ENCODE data around the gene PITPNC1.
A peak's percentile ranks its signal among the peaks of the same experiment; 100 is the strongest.
"Not testable (repeated sequence)": the region's sequence is repeated elsewhere in the genome, so short reads cannot be mapped to it uniquely, and the experiment has no call there.

PITPNC1 gene

GRCh38 chr17:67470163-67470562 is 93.1 kb downstream of the PITPNC1 start:
- no peak for TF ChIP-seq CTCF (IDR thresholded peaks at IDR 0.05; ENCODE audit: insufficient read depth, low read depth, low read length, missing control alignments)
- DNase-seq (ENCODE audit: low read depth): no peak
- H3K4me3 ChIP-seq (ENCODE audit: low read length): no peak overlapping the region

GRCh38 chr17:67471118-67471517 is 94.0 kb downstream of the PITPNC1 start:
- H3K4me3 ChIP-seq (ENCODE audit: low read length): no peak overlapping the region
- no peak for DNase-seq (ENCODE audit: low read depth)
- no peak for TF ChIP-seq CTCF (IDR thresholded peaks at IDR 0.05; ENCODE audit: insufficient read depth, low read depth, low read length, missing control alignments)

DNA sequence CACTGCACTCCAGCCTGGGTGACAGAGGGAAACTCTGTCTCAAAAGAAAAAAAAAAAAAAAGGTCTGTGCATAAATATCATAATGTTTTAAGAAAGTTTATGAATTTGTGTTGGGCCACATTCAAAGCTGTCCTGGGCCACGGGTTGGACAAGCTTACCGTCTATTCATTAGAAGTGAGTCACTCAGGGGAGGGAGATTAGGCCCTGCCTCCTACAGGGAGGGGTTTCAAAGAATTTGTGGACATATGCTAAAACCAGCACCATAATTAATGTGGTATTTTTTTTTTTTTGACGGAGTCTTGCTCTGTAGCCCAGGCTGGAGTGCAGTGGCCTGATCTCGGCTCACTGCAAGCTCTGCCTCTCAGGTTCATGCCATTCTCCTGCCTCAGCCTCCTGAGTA is 95.5 kb downstream of the PITPNC1 start:
- peak; percentile 33 for DNase-seq (ENCODE audit: low read depth)

DNA sequence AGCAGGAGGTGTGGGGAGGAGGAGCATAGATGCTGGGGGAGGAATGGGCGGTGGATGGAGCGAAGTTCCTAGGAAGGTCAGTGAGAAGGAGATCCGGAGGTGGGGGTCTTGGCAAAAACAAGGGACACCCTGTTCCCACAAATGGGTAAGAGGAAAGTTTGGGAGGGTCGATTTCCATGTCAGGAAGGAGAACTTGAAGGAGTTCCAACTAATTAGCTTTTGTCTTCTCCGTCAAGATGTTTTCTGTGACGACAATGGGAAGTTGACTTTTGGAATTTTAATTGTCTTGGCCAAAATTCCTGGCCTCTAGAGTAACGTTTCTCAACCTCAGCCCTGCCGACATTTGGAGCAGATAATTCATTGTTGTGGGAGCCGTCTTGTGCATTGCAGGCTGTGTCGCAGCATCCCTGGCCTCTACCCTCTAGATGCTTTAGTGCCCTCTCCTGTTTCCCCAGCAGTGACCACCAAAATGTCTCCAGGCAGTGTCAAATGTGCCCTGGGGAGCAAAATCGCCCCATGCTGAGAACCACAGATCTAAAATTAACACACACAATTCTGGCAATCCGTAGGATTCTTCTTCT is 97.1 kb downstream of the PITPNC1 start:
- TF ChIP-seq CTCF (IDR thresholded peaks at IDR 0.05; ENCODE audit: insufficient read depth, low read depth, low read length, missing control alignments): no peak
- no peak overlapping the region for H3K4me3 ChIP-seq (ENCODE audit: low read length)
- no peak for DNase-seq (ENCODE audit: low read depth)

More for the DNA sequence above, 95.5 kb downstream of the PITPNC1 start:
- not testable (repeated sequence) for H3K4me3 ChIP-seq (ENCODE audit: low read length)

GRCh38 chr17:67475161-67475937 is 98.3 kb downstream of the PITPNC1 start:
- no peak overlapping the region for H3K4me3 ChIP-seq (ENCODE audit: low read length)
- peak; percentile 79 for DNase-seq (ENCODE audit: low read depth)

GRCh38 chr17:67476787-67477335 is 99.8 kb downstream of the PITPNC1 start:
- TF ChIP-seq CTCF (IDR thresholded peaks at IDR 0.05; ENCODE audit: insufficient read depth, low read depth, low read length, missing control alignments): no peak
- no peak for DNase-seq (ENCODE audit: low read depth)
- H3K4me3 ChIP-seq (ENCODE audit: low read length): no peak overlapping the region

More at GRCh38 chr17:67475161-67475937, 98.3 kb downstream of the PITPNC1 start:
- peak; percentile 100 for TF ChIP-seq CTCF (IDR thresholded peaks at IDR 0.05; ENCODE audit: insufficient read depth, low read depth, low read length, missing control alignments)

GRCh38 chr17:67477687-67478086 is 100.6 kb downstream of the PITPNC1 start:
- peak; percentile 85 for DNase-seq (ENCODE audit: low read depth)
- no peak for TF ChIP-seq CTCF (IDR thresholded peaks at IDR 0.05; ENCODE audit: insufficient read depth, low read depth, low read length, missing control alignments)
- no peak overlapping the region for H3K4me3 ChIP-seq (ENCODE audit: low read length)
